CD4-positive, alpha-beta T cell (primary cell): ENCODE measurements around the gene RTN4IP1. TPM values are rescaled to one million over a fixed set of nuclear protein-coding genes. Genes with fewer than 3 reads are reported as not detected.

ENCODE experiments used
- ATAC-seq: fragments of 200-7000 bp; cut with Tn5 transposase; one replicate; pipeline ENCODE4 v1.10.0; 2022; ENCODE audit warnings: mild to moderate bottlenecking; ENCODE audit not compliant: poor library complexity
- CTCF ChIA-PET: fragments of 350-600 bp; sonication (Branson Sonifier 250); formaldehyde crosslinking; loops from one replicate; lab custom pipeline; 2021; ENCODE audit warnings: antibody characterized with exemption, inconsistent platforms; lab: Charles Lee
- POLR2A ChIA-PET: fragments of 350-600 bp; sonication (Branson Sonifier 250); formaldehyde crosslinking; loops from one replicate; lab custom pipeline; 2021; ENCODE audit warnings: antibody characterized with exemption, inconsistent platforms; lab: Charles Lee
- DNase-seq, 14 experiments: peaks; one replicate each; pipeline ENCODE4 v3.0.0-alpha.2; 2013 to 2020; ENCODE audit warnings: mixed read lengths in 2 of 14
- H3K27ac ChIP-seq, 2 donors: one replicate each; pipeline versions ENCODE4 v1.5.1 to v1.7.0; 2013; ENCODE audit warnings: low read length in 2 of 2, low read depth in 1 of 2, mild to moderate bottlenecking in 1 of 2
- H3K27me3 ChIP-seq, 2 experiments: 1 replicate in 1 of 2; 2 replicates in 1 of 2; pipeline versions ENCODE4 v1.6.1 to v1.7.0; 2013; ENCODE audit warnings: low read length in 2 of 2, control low read depth in 1 of 2, mild to moderate bottlenecking in 1 of 2, moderate library complexity in 1 of 2; ENCODE audit not compliant: insufficient read depth in 2 of 2, control insufficient read depth in 1 of 2
- H3K36me3 ChIP-seq: one replicate; pipeline ENCODE4 v1.6.1; 2013; ENCODE audit warnings: low read length, control low read depth; ENCODE audit not compliant: insufficient read depth
- H3K4me1 ChIP-seq: one replicate; pipeline ENCODE4 v1.6.1; 2013; ENCODE audit warnings: low read length, control low read depth; ENCODE audit not compliant: insufficient read depth
- H3K4me3 ChIP-seq: one replicate; pipeline ENCODE4 v1.5.1; 2013; ENCODE audit warnings: mild to moderate bottlenecking, low read length, moderate library complexity
- H3K9me3 ChIP-seq, 2 experiments: 1 replicate in 1 of 2; 2 replicates in 1 of 2; pipeline versions ENCODE4 v1.6.1 to v1.7.0; 2013; ENCODE audit warnings: low read length in 2 of 2, mild to moderate bottlenecking in 2 of 2, control low read depth in 1 of 2, moderate library complexity in 1 of 2; ENCODE audit not compliant: control insufficient read depth in 1 of 2, insufficient read depth in 1 of 2
- H3K27ac Mint-ChIP-seq: one replicate; pipeline ENCODE4 v1.8.0; 2020; ENCODE audit warnings: mixed read lengths
- H3K27me3 Mint-ChIP-seq: one replicate; pipeline ENCODE4 v1.8.0; 2021; ENCODE audit warnings: mixed read lengths
- H3K36me3 Mint-ChIP-seq: one replicate; pipeline ENCODE4 v1.8.0; 2021; ENCODE audit warnings: low read depth, mixed read lengths
- H3K4me1 Mint-ChIP-seq: one replicate; pipeline ENCODE4 v1.8.0; 2021; ENCODE audit warnings: low read depth, mixed read lengths
- H3K4me3 Mint-ChIP-seq: one replicate; pipeline ENCODE4 v1.8.0; 2020; ENCODE audit warnings: mild to moderate bottlenecking, mixed read lengths
- H3K9me3 Mint-ChIP-seq: one replicate; pipeline ENCODE4 v1.8.0; 2020; ENCODE audit warnings: mixed read lengths
- intact Hi-C, 2 experiments: fragments of 100-400 bp; cut with DNase I in 1 of 2; cut with micrococcal nuclease in 1 of 2; formaldehyde crosslinking; loops; one replicate each; pipeline versions ENCODE4 v1.15.1 to v1.9.0; 2023 to 2025; cut with DNase I, micrococcal nuclease
- total RNA-seq, 174 experiments: library from RNA in 2 of 174; stranded (reverse) in 2 of 174; gene quantifications; one replicate each; pipeline ENCODE4 v1.2.3 and lab custom pipeline; 2021 to 2026
- TF ChIP-seq, protein P1 (sequence below): fragments of 200-600 bp; IDR thresholded peaks from one replicate; pipeline ENCODE4 v1.8.0; 2022; ENCODE audit warnings: antibody characterized with exemption, mild to moderate bottlenecking

Gene RTN4IP1
- total RNA-seq, 2 experiments from 2014 or later: 2.4 to 2.5 TPM

DNA sequence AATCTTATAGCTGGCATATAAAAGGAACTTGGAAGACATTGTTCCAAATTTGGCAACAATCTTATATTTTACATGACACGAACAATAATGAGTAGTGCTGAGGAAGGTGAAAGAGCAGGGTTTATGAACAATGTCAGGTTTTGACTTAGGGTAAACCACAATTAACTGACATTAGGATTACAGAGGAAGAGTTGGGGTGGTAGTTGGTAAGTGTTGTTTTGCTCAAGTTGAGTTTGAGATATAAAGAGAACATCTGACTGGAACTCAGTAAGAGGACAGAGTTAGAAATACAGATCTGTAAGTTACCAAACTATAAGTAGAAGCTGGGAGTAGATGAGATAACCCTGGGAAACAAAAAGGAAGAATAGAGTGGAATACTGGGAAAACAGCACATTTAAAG, 15.1 kb downstream of the RTN4IP1 start:
- Mint-ChIP-seq H3K9me3 (no peaks in the 10 kb centered on the region), H3K4me1 (no peaks in the 10 kb centered on the region), H3K27ac (no peak overlapping the region), H3K4me3 (no peak overlapping the region), H3K27me3 (no peaks in the 10 kb centered on the region), H3K36me3 (peaks cover 60% of the 10 kb centered on the region)
- ATAC-seq (no peak), DNase-seq (no peak)
- ChIA-PET POLR2A (no interaction called here), CTCF (no interaction called here)
- no peaks in the 10 kb centered on the region for H3K9me3 ChIP-seq
- TF ChIP-seq, protein P1, sequence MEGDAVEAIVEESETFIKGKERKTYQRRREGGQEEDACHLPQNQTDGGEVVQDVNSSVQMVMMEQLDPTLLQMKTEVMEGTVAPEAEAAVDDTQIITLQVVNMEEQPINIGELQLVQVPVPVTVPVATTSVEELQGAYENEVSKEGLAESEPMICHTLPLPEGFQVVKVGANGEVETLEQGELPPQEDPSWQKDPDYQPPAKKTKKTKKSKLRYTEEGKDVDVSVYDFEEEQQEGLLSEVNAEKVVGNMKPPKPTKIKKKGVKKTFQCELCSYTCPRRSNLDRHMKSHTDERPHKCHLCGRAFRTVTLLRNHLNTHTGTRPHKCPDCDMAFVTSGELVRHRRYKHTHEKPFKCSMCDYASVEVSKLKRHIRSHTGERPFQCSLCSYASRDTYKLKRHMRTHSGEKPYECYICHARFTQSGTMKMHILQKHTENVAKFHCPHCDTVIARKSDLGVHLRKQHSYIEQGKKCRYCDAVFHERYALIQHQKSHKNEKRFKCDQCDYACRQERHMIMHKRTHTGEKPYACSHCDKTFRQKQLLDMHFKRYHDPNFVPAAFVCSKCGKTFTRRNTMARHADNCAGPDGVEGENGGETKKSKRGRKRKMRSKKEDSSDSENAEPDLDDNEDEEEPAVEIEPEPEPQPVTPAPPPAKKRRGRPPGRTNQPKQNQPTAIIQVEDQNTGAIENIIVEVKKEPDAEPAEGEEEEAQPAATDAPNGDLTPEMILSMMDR: no peak
- H3K27me3 ChIP-seq: no peaks in the 10 kb centered on the region
- H3K4me3 ChIP-seq: no peak overlapping the region
- intact Hi-C loops: no loop called here
- no peaks in the 10 kb centered on the region for H3K4me1 ChIP-seq
- no peak overlapping the region for H3K27ac ChIP-seq
- peaks cover 21% of the 10 kb centered on the region for H3K36me3 ChIP-seq

DNA sequence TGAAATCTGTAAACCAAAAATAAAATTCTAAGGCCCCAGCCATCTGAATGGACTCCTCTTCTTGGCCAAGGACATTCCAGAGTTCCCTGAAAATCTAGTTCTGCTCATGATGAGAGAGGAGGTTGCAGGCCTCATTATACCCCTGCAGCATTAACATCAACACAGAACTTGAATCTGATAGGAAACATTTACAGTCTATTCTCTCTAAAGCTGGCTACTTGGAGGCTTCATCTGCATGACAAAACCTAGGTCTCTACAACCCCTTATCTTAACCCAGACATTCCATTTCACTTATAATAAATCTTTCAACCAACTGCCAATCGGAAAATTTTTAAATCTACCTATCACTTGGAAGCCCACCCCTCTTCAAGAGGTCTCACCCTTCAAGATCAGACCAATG, 15.7 kb downstream of the RTN4IP1 start:
- Mint-ChIP-seq H3K27ac (no peak overlapping the region), H3K36me3 (peaks cover 54% of the 10 kb centered on the region), H3K27me3 (no peaks in the 10 kb centered on the region), H3K9me3 (no peaks in the 10 kb centered on the region), H3K4me3 (no peak overlapping the region), H3K4me1 (no peaks in the 10 kb centered on the region)
- H3K36me3 ChIP-seq: peaks cover 18% of the 10 kb centered on the region
- no peaks in the 10 kb centered on the region for H3K4me1 ChIP-seq
- CTCF ChIA-PET: interaction anchor here (1.3 kb wide), 1 partner anchor 169 kb away, joined by 4 read pairs; no protein-coding TSS in a partner anchor
- intact Hi-C loops: no loop called here
- H3K27me3 ChIP-seq: no peaks in the 10 kb centered on the region
- TF ChIP-seq, protein P1: no peak
- ATAC-seq (no peak), DNase-seq (no peak)
- no peak overlapping the region for H3K27ac ChIP-seq
- POLR2A ChIA-PET: no interaction called here
- H3K4me3 ChIP-seq: no peak overlapping the region
- H3K9me3 ChIP-seq: no peaks in the 10 kb centered on the region

DNA sequence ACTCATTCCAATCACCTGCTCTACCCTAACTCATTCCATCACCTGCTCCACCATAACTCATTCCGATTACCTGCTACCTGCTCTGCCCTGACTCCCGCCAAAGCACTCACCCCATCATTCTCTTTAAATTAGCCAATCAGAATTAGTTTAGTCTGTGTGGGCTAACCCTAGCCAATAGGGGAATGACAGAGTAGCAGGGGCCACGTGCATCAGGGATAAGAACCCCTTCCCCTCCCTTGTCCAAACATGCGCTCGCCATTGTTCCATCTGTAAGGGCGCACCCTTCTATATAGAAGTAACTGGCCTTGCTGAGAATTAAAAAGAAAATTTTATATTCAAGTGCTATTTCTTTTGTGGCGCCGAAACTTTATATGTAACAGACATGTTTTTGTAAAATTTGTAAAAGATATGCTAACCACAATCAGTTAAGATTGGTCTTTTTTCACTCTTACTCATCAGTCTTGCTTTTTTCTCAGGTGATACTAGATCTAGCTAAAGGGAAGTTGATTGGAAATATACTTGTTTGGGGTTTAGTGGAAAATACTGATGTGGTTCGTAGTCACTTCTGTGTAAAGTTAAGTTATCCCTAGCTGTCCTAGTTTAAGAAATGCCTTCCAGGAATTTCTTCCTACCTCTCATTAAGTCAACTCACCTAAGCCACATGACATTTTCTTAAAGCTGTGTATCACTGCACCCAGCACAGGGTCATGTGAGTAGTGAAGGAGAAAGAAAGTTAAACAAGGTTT, 16.5 kb downstream of the RTN4IP1 start:
- DNase-seq (no peak), ATAC-seq (no peak)
- no peaks in the 10 kb centered on the region for H3K27me3 ChIP-seq
- TF ChIP-seq, protein P1: no peak
- no peak overlapping the region for H3K27ac ChIP-seq
- Mint-ChIP-seq H3K27me3 (no peaks in the 10 kb centered on the region), H3K9me3 (no peaks in the 10 kb centered on the region), H3K4me1 (peaks cover 5% of the 10 kb centered on the region), H3K27ac (no peak overlapping the region), H3K36me3 (peaks cover 54% of the 10 kb centered on the region), H3K4me3 (no peak overlapping the region)
- intact Hi-C loops: no loop called here
- H3K4me1 ChIP-seq: no peaks in the 10 kb centered on the region
- H3K4me3 ChIP-seq: no peak overlapping the region
- no peaks in the 10 kb centered on the region for H3K9me3 ChIP-seq
- CTCF ChIA-PET: interaction anchor here (1.3 kb wide), 1 partner anchor 168 kb away, joined by 4 read pairs; no protein-coding TSS in a partner anchor
- peaks cover 18% of the 10 kb centered on the region for H3K36me3 ChIP-seq
- POLR2A ChIA-PET: no interaction called here
